Neuronal stem cell (in vitro differentiated cells): ENCODE results near the gene IRGC.
"Not testable (repeated sequence)": the region's sequence is repeated elsewhere in the genome, so short reads cannot be mapped to it uniquely, and the experiment has no call there.

Experiments used
- DNase-seq: peaks from one replicate; pipeline ENCODE4 v3.0.0-alpha.2; 2013; ENCODE audit warnings: low spot score
- H2AFZ ChIP-seq: one replicate; pipeline ENCODE4 v1.6.1; 2013; ENCODE audit warnings: mild to moderate bottlenecking, low read length, inconsistent platforms
- H2AK5ac ChIP-seq: 2 replicates; pipeline ENCODE4 v1.6.1; 2013; ENCODE audit warnings: low read depth, mild to moderate bottlenecking, inconsistent platforms, low read length, moderate library complexity, mixed read lengths
- H2BK120ac ChIP-seq: 2 replicates; pipeline ENCODE4 v1.6.1; 2013; ENCODE audit warnings: low read depth, mild to moderate bottlenecking, inconsistent platforms, low read length, moderate library complexity, mixed read lengths
- H2BK12ac ChIP-seq: one replicate; pipeline ENCODE4 v1.6.1; 2013; ENCODE audit warnings: low read length, inconsistent platforms
- H2BK15ac ChIP-seq: 2 replicates; pipeline ENCODE4 v1.6.1; 2013; ENCODE audit warnings: mild to moderate bottlenecking, low read length, inconsistent platforms, mixed read lengths
- H2BK5ac ChIP-seq: one replicate; pipeline ENCODE4 v1.6.1; 2013; ENCODE audit warnings: inconsistent platforms, mild to moderate bottlenecking, low read length, moderate library complexity
- H3K14ac ChIP-seq: one replicate; pipeline ENCODE4 v1.6.1; 2013; ENCODE audit warnings: low read length, inconsistent platforms
- H3K18ac ChIP-seq: 2 replicates; pipeline ENCODE4 v1.6.1; 2013; ENCODE audit warnings: low read length, inconsistent platforms
- H3K23ac ChIP-seq: 2 replicates; pipeline ENCODE4 v1.6.1; 2013; ENCODE audit warnings: low read depth, mild to moderate bottlenecking, mixed read lengths, low read length, inconsistent platforms; ENCODE audit not compliant: poor library complexity
- H3K27ac ChIP-seq: replicated peaks from 3 replicates; pipeline ENCODE4 v1.5.1; 2013; ENCODE audit warnings: low read length, inconsistent platforms
- H3K27me3 ChIP-seq, 3 experiments: 2 replicates each; pipeline ENCODE4 v1.6.1; 2013; ENCODE audit warnings: low read length in 3 of 3, mild to moderate bottlenecking in 2 of 3, inconsistent platforms in 1 of 3, low read depth in 1 of 3, mixed read lengths in 1 of 3, moderate library complexity in 1 of 3; ENCODE audit not compliant: control insufficient read depth in 3 of 3, insufficient read depth in 3 of 3
- H3K36me3 ChIP-seq, 2 donors: replicated peaks in 1 of 2; 2 replicates each; pipeline ENCODE4 v1.6.1; 2013; ENCODE audit warnings: low read length in 2 of 2; ENCODE audit not compliant: control insufficient read depth in 2 of 2, insufficient read depth in 2 of 2
- H3K4ac ChIP-seq: 2 replicates; pipeline ENCODE4 v1.6.1; 2013; ENCODE audit warnings: inconsistent platforms, mild to moderate bottlenecking, low read length, moderate library complexity
- H3K4me1 ChIP-seq, 2 donors: 1 replicate in 1 of 2; 2 replicates in 1 of 2; pipeline ENCODE4 v1.6.1; 2013; ENCODE audit warnings: low read length in 2 of 2, low read depth in 1 of 2; ENCODE audit not compliant: control insufficient read depth in 2 of 2, insufficient read depth in 1 of 2
- H3K4me2 ChIP-seq: one replicate; pipeline ENCODE4 v1.6.1; 2013; ENCODE audit warnings: mild to moderate bottlenecking, low read length, inconsistent platforms; ENCODE audit not compliant: insufficient read depth, poor library complexity, severe bottlenecking
- H3K4me3 ChIP-seq, 2 donors: 2 replicates each; pipeline ENCODE4 v1.5.1; 2013; ENCODE audit warnings: low read length in 2 of 2, mild to moderate bottlenecking in 2 of 2, inconsistent platforms in 1 of 2, moderate library complexity in 1 of 2
- H3K79me1 ChIP-seq: one replicate; pipeline ENCODE4 v1.6.1; 2013; ENCODE audit warnings: low read depth, mild to moderate bottlenecking, inconsistent platforms, low read length, moderate library complexity
- H3K9ac ChIP-seq: one replicate; pipeline ENCODE4 v1.6.1; 2013; ENCODE audit warnings: mild to moderate bottlenecking, low read depth, low read length, inconsistent platforms; ENCODE audit not compliant: poor library complexity
- H3K9me3 ChIP-seq, 2 donors: replicated peaks in 1 of 2; 2 replicates each; pipeline versions ENCODE3 to v1.6.1; 2013; ENCODE audit warnings: low read length in 2 of 2, mild to moderate bottlenecking in 2 of 2, inconsistent platforms in 1 of 2, low read depth in 1 of 2, mixed read lengths in 1 of 2, moderate library complexity in 1 of 2; ENCODE audit not compliant: control insufficient read depth in 2 of 2, insufficient read depth in 1 of 2
- H4K8ac ChIP-seq: one replicate; pipeline ENCODE4 v1.6.1; 2013; ENCODE audit warnings: low read depth, mild to moderate bottlenecking, inconsistent platforms, low read length, moderate library complexity
- H4K91ac ChIP-seq: one replicate; pipeline ENCODE4 v1.6.1; 2013; ENCODE audit warnings: low read length, low read depth, mild to moderate bottlenecking, inconsistent platforms; ENCODE audit not compliant: poor library complexity
- WGBS, 2 donors: extraction: QIAGEN DNeasy Blood & Tissue Kit; methylation state at CpG; one replicate each; pipeline ENCODE4 v1.1.7; 2013; ENCODE audit warnings: missing lambda C conversion rate in 2 of 2, mixed read lengths in 1 of 2; ENCODE audit not compliant: insufficient read length in 2 of 2, insufficient replicate concordance in 1 of 2; ENCODE audit errors: extremely low coverage in 2 of 2; 5-methylcytosine and 5-hydroxymethylcytosine counted together

The IRGC gene

DNA sequence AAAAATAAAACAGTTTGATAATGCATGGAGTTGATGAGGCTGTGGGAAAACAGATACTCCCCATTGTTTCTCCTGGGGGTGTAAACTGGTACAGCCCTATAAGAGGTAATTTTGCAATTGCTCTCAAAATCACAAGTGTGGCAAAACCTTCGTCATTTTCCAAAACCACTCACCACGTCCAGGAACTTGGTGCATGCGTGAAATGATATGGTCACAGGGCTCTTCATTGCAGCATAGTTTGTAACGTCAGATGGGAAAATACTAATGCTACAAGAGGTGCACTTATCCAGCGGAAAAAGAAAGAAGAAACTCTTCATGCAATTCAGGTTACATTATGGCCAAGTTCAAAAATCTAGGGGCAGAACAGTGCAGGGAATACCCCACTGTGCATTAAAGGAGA lies 34.1 kb upstream of the IRGC start:
- no peaks in the 10 kb centered on the region for H3K36me3 ChIP-seq
- no peak overlapping the region for H2BK5ac ChIP-seq
- no peak overlapping the region for H2AK5ac ChIP-seq
- H2AFZ ChIP-seq = no peak overlapping the region
- H3K27me3 ChIP-seq = no peaks in the 10 kb centered on the region
- peaks cover under 1 to 5% of the 10 kb centered on the region in 2 donors for H3K4me1 ChIP-seq
- no peak overlapping the region for H2BK15ac ChIP-seq
- H2BK12ac ChIP-seq = no peak overlapping the region
- no peak overlapping the region for H2BK120ac ChIP-seq
- H3K9me3 ChIP-seq = no peaks in the 10 kb centered on the region
- no CpG with 5 or more reads among the region's 5 CpGs for WGBS, 2 donors
- H3K4me3 ChIP-seq = no peak overlapping the region
- H3K4ac ChIP-seq = no peak overlapping the region
- no peak overlapping the region for H3K4me2 ChIP-seq
- H4K8ac ChIP-seq = no peak overlapping the region
- H4K91ac ChIP-seq = no peak overlapping the region
- H3K23ac ChIP-seq = no peak overlapping the region
- no peaks in the 10 kb centered on the region for H3K79me1 ChIP-seq
- H3K14ac ChIP-seq = no peak overlapping the region
- no peak overlapping the region for H3K18ac ChIP-seq
- no peak for DNase-seq
- no peak overlapping the region for H3K27ac ChIP-seq
- no peak overlapping the region for H3K9ac ChIP-seq

DNA sequence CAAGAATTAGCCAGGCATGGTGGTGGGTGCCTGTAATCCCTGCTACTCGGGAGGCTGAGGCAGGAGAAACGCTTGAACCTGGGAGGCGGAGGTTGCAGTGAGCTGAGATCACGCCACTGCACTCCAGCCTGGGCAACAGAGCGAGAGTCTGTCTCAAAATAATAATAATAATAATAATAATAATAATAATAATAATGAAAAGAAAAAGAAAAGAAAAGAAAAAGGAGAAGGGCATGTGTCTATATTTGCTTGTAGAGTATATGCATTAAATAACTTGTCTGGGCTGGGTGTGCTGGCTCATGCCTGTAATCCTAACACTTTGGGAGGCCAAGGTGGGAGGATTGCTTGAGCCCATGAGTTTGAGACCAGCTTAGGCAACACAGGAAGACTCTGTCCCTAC lies 33.6 kb upstream of the IRGC start:
- not testable (repeated sequence) for H3K18ac ChIP-seq, H3K4ac ChIP-seq, H3K4me1 ChIP-seq, H3K14ac ChIP-seq, H4K91ac ChIP-seq, H3K36me3 ChIP-seq, DNase-seq, H3K9ac ChIP-seq, H3K9me3 ChIP-seq, H2BK15ac ChIP-seq, H3K4me2 ChIP-seq, H2BK120ac ChIP-seq, H3K79me1 ChIP-seq, H3K4me3 ChIP-seq, H2BK5ac ChIP-seq, H4K8ac ChIP-seq, H2AK5ac ChIP-seq, H3K27ac ChIP-seq, H3K27me3 ChIP-seq, H2AFZ ChIP-seq, H2BK12ac ChIP-seq, H3K23ac ChIP-seq
- WGBS, 2 donors = no CpG with 5 or more reads among the region's 5 CpGs

- no peak for DNase-seq
- H2BK12ac ChIP-seq = no peak overlapping the region
- H4K8ac ChIP-seq = no peak overlapping the region
Observed at GRCh38 chr19:43682824-43683661, 32.8 kb upstream of the IRGC start.

GRCh38 chr19:43683905-43684304 lies 32.0 kb upstream of the IRGC start:
- H3K4ac ChIP-seq = no peak overlapping the region
- no peaks in the 10 kb centered on the region for H3K9me3 ChIP-seq
- no peak overlapping the region for H2BK12ac ChIP-seq
- H4K8ac ChIP-seq = no peak overlapping the region
- H4K91ac ChIP-seq = no peak overlapping the region
- no peaks in the 10 kb centered on the region for H3K36me3 ChIP-seq
- no peaks in the 10 kb centered on the region for H3K79me1 ChIP-seq
- H3K27ac ChIP-seq = no peak overlapping the region
- H2AFZ ChIP-seq = no peak overlapping the region
- WGBS, 2 donors = no CpG with 5 or more reads among the region's 2 CpGs
- peaks cover 12 to 16% of the 10 kb centered on the region in 2 donors for H3K4me1 ChIP-seq
- H2BK15ac ChIP-seq = no peak overlapping the region
- no peaks in the 10 kb centered on the region for H3K27me3 ChIP-seq
- peak overlapping the region; percentile 51 for H3K18ac ChIP-seq
- no peak overlapping the region for H3K4me2 ChIP-seq
- no peak overlapping the region for H3K4me3 ChIP-seq
- H3K9ac ChIP-seq = no peak overlapping the region
- H2BK5ac ChIP-seq = no peak overlapping the region
- no peak for DNase-seq
- H3K14ac ChIP-seq = no peak overlapping the region
- no peak overlapping the region for H2AK5ac ChIP-seq
- H2BK120ac ChIP-seq = no peak overlapping the region
- H3K23ac ChIP-seq = no peak overlapping the region

More at GRCh38 chr19:43682824-43683661, 32.8 kb upstream of the IRGC start:
- Histone ChIP-seq H3K23ac (no peak overlapping the region), H4K91ac (no peak overlapping the region), H3K9me3 (no peaks in the 10 kb centered on the region), H2BK120ac (no peak overlapping the region), H3K27me3 (no peaks in the 10 kb centered on the region), H2AK5ac (peak overlapping the region; percentile 8), H3K4ac (no peak overlapping the region), H3K36me3 (no peaks in the 10 kb centered on the region), H3K9ac (no peak overlapping the region), H2BK15ac (no peak overlapping the region), H3K14ac (no peak overlapping the region), H3K4me1 (peaks cover 12 to 14% of the 10 kb centered on the region in 2 donors), H2AFZ (no peak overlapping the region), H3K18ac (no peak overlapping the region), H3K79me1 (no peaks in the 10 kb centered on the region), H3K27ac (no peak overlapping the region), H3K4me3 (no peak overlapping the region), H3K4me2 (no peak overlapping the region), H2BK5ac (peak overlapping the region; percentile 56)
- no CpG with 5 or more reads among the region's 11 CpGs for WGBS, 2 donors
